ENCODE results near the gene AQP1. TPM values are rescaled to one million over a fixed set of nuclear protein-coding genes. Genes with fewer than 3 reads are reported as not detected.

AQP1 gene
- total RNA-seq, 1 experiment from 2014 or later = 0.15 TPM

DNA sequence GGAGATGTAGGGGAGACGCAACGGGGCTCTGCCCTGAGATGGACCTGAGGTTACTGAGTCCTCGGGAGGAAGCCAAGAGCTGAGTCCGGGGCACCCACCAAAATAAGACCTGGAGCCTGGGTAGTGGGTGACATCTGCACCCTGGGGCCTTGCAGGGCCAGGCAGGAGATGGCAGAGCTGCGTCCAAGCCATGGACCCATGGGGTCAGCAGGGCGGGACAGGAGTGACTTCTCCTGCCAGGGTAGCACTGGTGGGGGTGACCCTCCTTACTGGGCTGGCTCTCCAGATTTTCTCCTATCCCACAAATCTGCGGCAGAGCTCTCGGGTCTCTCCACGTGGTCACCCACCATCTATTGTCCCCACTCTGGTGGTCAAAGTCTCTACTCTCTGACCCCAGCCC lies 54.2 kb downstream of the AQP1 start:
- H2AFZ ChIP-seq (ENCODE audit: low read length) = no peak overlapping the region
- H3T11ph ChIP-seq (ENCODE audit: low read length) = no peak overlapping the region
- no peaks in the 10 kb centered on the region; the same call in none of the 2 replicates for H3K4me1 ChIP-seq (ENCODE audit: insufficient read depth, low read length)
- Mint-ChIP-seq H3K9me3 (no peaks in the 10 kb centered on the region), H3K36me3 (ENCODE audit: insufficient read depth in 1 of 3, low read depth in 3 of 3) (no peaks in the 10 kb centered on the region; a peak in 1 of 7 replicates), H3K4me1 (peaks cover 6 to 7% of the 10 kb centered on the region in 2 experiments; a peak in 2 of 4 replicates), H3K4me3 (no peak overlapping the region), H3K27ac (no peak overlapping the region), H3K27me3 (ENCODE audit: low read depth) (peaks cover 31% of the 10 kb centered on the region)
- H3K56ac ChIP-seq (ENCODE audit: insufficient read length, low read depth, low read length) = no peak overlapping the region
- H2BK12ac ChIP-seq (ENCODE audit: insufficient read length, low read depth, low read length) = no peak overlapping the region
- no peak overlapping the region for H3K9ac ChIP-seq (ENCODE audit: extremely low read depth, insufficient read length, low read length)
- H2AK5ac ChIP-seq (ENCODE audit: insufficient read length, low read length) = no peak overlapping the region
- H4K20me1 ChIP-seq (ENCODE audit: control insufficient read depth, insufficient read depth, insufficient read length) = no peaks in the 10 kb centered on the region
- no peak overlapping the region for H4K91ac ChIP-seq (ENCODE audit: insufficient read length, low read depth, low read length)
- H4K8ac ChIP-seq (replicated peaks; ENCODE audit: insufficient read length, low read depth, low read length) = no peak overlapping the region
- H2BK120ac ChIP-seq (ENCODE audit: low read depth, low read length, poor library complexity, severe bottlenecking) = no peak overlapping the region
- H3K18ac ChIP-seq (ENCODE audit: insufficient read length, low read depth, low read length) = no peak overlapping the region
- H3K14ac ChIP-seq (ENCODE audit: insufficient read depth, low read length) = no peak overlapping the region
- no peak overlapping the region for H3K27ac ChIP-seq (ENCODE audit: insufficient read length, low read depth, low read length)
- no peak overlapping the region for H2BK5ac ChIP-seq (ENCODE audit: insufficient read length, low read length)
- H3K23ac ChIP-seq (ENCODE audit: insufficient read length, low read depth, low read length) = no peak overlapping the region
- H3K9me3 ChIP-seq (ENCODE audit: control insufficient read depth, low read depth, low read length) = no peaks in the 10 kb centered on the region
- no peak for DNase-seq
- H3K27me3 ChIP-seq (ENCODE audit: insufficient read depth, low read length) = no peaks in the 10 kb centered on the region
- H2BK15ac ChIP-seq (ENCODE audit: low read depth, low read length) = no peak overlapping the region
- no peak overlapping the region for H3K4me2 ChIP-seq (ENCODE audit: insufficient read depth, insufficient read length, low read length)
- H3K23me2 ChIP-seq (ENCODE audit: insufficient read length, low read depth, low read length, poor library complexity, severe bottlenecking) = no peaks in the 10 kb centered on the region
- TF ChIP-seq CTCF (conservative IDR thresholded peaks at IDR 0.05) = no peak
- no CpG with 5 or more reads among the region's 9 CpGs for WGBS (ENCODE audit: extremely low coverage, insufficient read length, low lambda C conversion rate)
- no peaks in the 10 kb centered on the region for H3K79me2 ChIP-seq (ENCODE audit: insufficient read depth, low read length)
- no peak overlapping the region for H3K4ac ChIP-seq (ENCODE audit: low read depth, low read length)
- H3K79me1 ChIP-seq (ENCODE audit: insufficient read depth, low read depth, low read length, poor library complexity, severe bottlenecking) = no peaks in the 10 kb centered on the region
- no peak overlapping the region for H4K5ac ChIP-seq (ENCODE audit: insufficient read length, low read depth, low read length)
- no peak overlapping the region for H2BK20ac ChIP-seq (ENCODE audit: low read depth, low read length, poor library complexity, severe bottlenecking)

Data from H9 (cell line).